B cell (primary cell): ENCODE data around the gene GCA. TPM values are rescaled to one million over a fixed set of nuclear protein-coding genes. Genes with fewer than 3 reads are reported as not detected.
A peak's percentile ranks its signal among the peaks of the same experiment; 100 is the strongest.

Experiments
- ATAC-seq: fragments of 200-7000 bp; cut with Tn5 transposase; one replicate; pipeline ENCODE4 v1.10.0; 2021; ENCODE audit warnings: low read depth, mild to moderate bottlenecking, moderate number of reproducible peaks, moderate library complexity
- CTCF ChIA-PET: fragments of 350-600 bp; sonication (Branson Sonifier 250); formaldehyde crosslinking; loops from one replicate; lab custom pipeline; 2021; ENCODE audit warnings: antibody characterized with exemption, inconsistent platforms; lab: Charles Lee
- POLR2A ChIA-PET: fragments of 350-600 bp; sonication (Branson Sonifier 250); formaldehyde crosslinking; loops from one replicate; lab custom pipeline; 2021; ENCODE audit warnings: antibody characterized with exemption; lab: Charles Lee
- DNase-seq: peaks from one replicate; pipeline ENCODE4 v3.0.0; 2013
- H2AFZ ChIP-seq: 2 replicates; pipeline ENCODE4 v1.6.1; 2012; ENCODE audit warnings: mild to moderate bottlenecking, low read depth, low read length; ENCODE audit not compliant: insufficient read depth, poor library complexity, severe bottlenecking
- H3K27ac ChIP-seq, 2 donors: 1 replicate in 1 of 2; 2 replicates in 1 of 2; pipeline ENCODE4 v1.5.1; 2012 to 2013; ENCODE audit warnings: low read length in 2 of 2, mild to moderate bottlenecking in 2 of 2, moderate library complexity in 1 of 2
- H3K27me3 ChIP-seq, 4 experiments: fragments of 200-600 bp in 1 of 4; sonication (generic) in 1 of 4; replicated peaks in 1 of 4; 1 replicate in 2 of 4; 2 replicates in 2 of 4; pipeline versions ENCODE4 v1.6.1 to v1.7.0; 2013 to 2016; ENCODE audit warnings: low read length in 3 of 4, mild to moderate bottlenecking in 2 of 4, mixed read lengths in 1 of 4, moderate library complexity in 1 of 4; ENCODE audit not compliant: insufficient read depth in 4 of 4, control insufficient read depth in 3 of 4; ENCODE audit errors: control extremely low read depth in 1 of 4
- H3K36me3 ChIP-seq, 2 experiments: replicated peaks in 1 of 2; 1 replicate in 1 of 2; 2 replicates in 1 of 2; pipeline versions ENCODE4 v1.6.1 to v1.7.1; 2013; ENCODE audit warnings: low read length in 1 of 2; ENCODE audit not compliant: insufficient read depth in 2 of 2, control insufficient read depth in 1 of 2; ENCODE audit errors: control extremely low read depth in 1 of 2, extremely low read depth in 1 of 2
- H3K4me1 ChIP-seq, 2 donors: fragments of 200-600 bp in 1 of 2; sonication (generic) in 1 of 2; 1 replicate in 1 of 2; 2 replicates in 1 of 2; pipeline versions ENCODE4 v1.5.1 to v1.6.1; 2013 to 2017; ENCODE audit warnings: low read length in 2 of 2; ENCODE audit not compliant: control insufficient read depth in 2 of 2, insufficient read depth in 2 of 2
- H3K4me2 ChIP-seq: replicated peaks from 2 replicates; pipeline ENCODE3; 2012; ENCODE audit warnings: mild to moderate bottlenecking, low read depth, low read length; ENCODE audit not compliant: poor library complexity, severe bottlenecking
- H3K4me3 ChIP-seq, 5 experiments: fragments of 200-600 bp in 1 of 5; sonication (generic) in 1 of 5; 1 replicate in 3 of 5; 2 replicates in 2 of 5; pipeline versions ENCODE4 v1.5.1 to v1.7.0; 2011 to 2016; ENCODE audit warnings: low read length in 4 of 5, mild to moderate bottlenecking in 4 of 5, low read depth in 2 of 5, control low read depth in 1 of 5, moderate library complexity in 1 of 5; ENCODE audit not compliant: insufficient read depth in 1 of 5; ENCODE audit errors: control extremely low read depth in 1 of 5, extremely low read depth in 1 of 5
- H3K79me2 ChIP-seq: fragments of 200-600 bp; sonication (generic); one replicate; pipeline ENCODE4 v1.6.0; 2016; ENCODE audit warnings: low read length; ENCODE audit not compliant: control insufficient read depth, insufficient read depth
- H3K9ac ChIP-seq: fragments of 200-600 bp; sonication (generic); 2 replicates; pipeline ENCODE4 v1.6.1; 2017; ENCODE audit warnings: mild to moderate bottlenecking, low read length, moderate library complexity
- H3K9me3 ChIP-seq, 3 donors: one replicate each; pipeline versions ENCODE4 v1.6.1 to v1.7.1; 2013; ENCODE audit warnings: low read length in 2 of 3; ENCODE audit not compliant: control insufficient read depth in 2 of 3, insufficient read depth in 1 of 3; ENCODE audit errors: control extremely low read depth in 1 of 3
- H4K20me1 ChIP-seq: 2 replicates; pipeline ENCODE4 v1.6.0; 2012; ENCODE audit warnings: mild to moderate bottlenecking, low read length; ENCODE audit not compliant: insufficient read depth, control insufficient read depth, poor library complexity, severe bottlenecking
- H3K27ac Mint-ChIP-seq: one replicate; pipeline ENCODE4 v1.8.0; 2021; ENCODE audit warnings: mixed read lengths
- H3K27me3 Mint-ChIP-seq: one replicate; pipeline ENCODE4 v1.8.0; 2021; ENCODE audit warnings: mixed read lengths
- H3K4me1 Mint-ChIP-seq: one replicate; pipeline ENCODE4 v1.8.0; 2021; ENCODE audit warnings: mixed read lengths
- H3K4me3 Mint-ChIP-seq: one replicate; pipeline ENCODE4 v1.8.0; 2021; ENCODE audit warnings: mixed read lengths
- H3K9me3 Mint-ChIP-seq: one replicate; pipeline ENCODE4 v1.8.0; 2022; ENCODE audit warnings: mixed read lengths; ENCODE audit not compliant: insufficient read depth
- EZH2 ChIP-seq: IDR thresholded peaks from 2 replicates; pipeline ENCODE4 v1.6.1; 2012; ENCODE audit warnings: borderline replicate concordance, low read depth, mild to moderate bottlenecking, moderate library complexity, low read length; ENCODE audit not compliant: insufficient read depth, poor library complexity, severe bottlenecking
- WGBS: methylation state at CpG from one replicate; pipeline ENCODE4 v1.1.5; 2013; ENCODE audit warnings: missing lambda C conversion rate; ENCODE audit not compliant: insufficient coverage; 5-methylcytosine and 5-hydroxymethylcytosine counted together
- intact Hi-C: fragments of 100-400 bp; cut with micrococcal nuclease; formaldehyde crosslinking; loops from one replicate; pipeline ENCODE4 v1.10.0; 2022
- polyA plus RNA-seq: library from polyadenylated mRNA; depleted of rRNA; stranded (reverse); fragments of >200 nt; gene quantifications from 2 replicates; pipeline ENCODE4 v1.2.3, GENCODE V29; 2012
- total RNA-seq, 2 donors: library from RNA; stranded (reverse); fragments of 120-200 nt in 1 of 2; gene quantifications; 1 replicate in 1 of 2; 2 replicates in 1 of 2; pipeline versions ENCODE4 v1.2.3 to v1.2.4, GENCODE V29; 2013 to 2022
- TF ChIP-seq, protein P1 (sequence below): fragments of 200-600 bp; IDR thresholded peaks from one replicate; pipeline ENCODE4 v1.8.0; 2022; ENCODE audit warnings: antibody characterized with exemption, mild to moderate bottlenecking

The GCA gene
- total and polyA plus RNA-seq, 2 donors (not counting 1 experiment from before 2014, with no cell fraction given), result 17.9 to 33.0 TPM

DNA sequence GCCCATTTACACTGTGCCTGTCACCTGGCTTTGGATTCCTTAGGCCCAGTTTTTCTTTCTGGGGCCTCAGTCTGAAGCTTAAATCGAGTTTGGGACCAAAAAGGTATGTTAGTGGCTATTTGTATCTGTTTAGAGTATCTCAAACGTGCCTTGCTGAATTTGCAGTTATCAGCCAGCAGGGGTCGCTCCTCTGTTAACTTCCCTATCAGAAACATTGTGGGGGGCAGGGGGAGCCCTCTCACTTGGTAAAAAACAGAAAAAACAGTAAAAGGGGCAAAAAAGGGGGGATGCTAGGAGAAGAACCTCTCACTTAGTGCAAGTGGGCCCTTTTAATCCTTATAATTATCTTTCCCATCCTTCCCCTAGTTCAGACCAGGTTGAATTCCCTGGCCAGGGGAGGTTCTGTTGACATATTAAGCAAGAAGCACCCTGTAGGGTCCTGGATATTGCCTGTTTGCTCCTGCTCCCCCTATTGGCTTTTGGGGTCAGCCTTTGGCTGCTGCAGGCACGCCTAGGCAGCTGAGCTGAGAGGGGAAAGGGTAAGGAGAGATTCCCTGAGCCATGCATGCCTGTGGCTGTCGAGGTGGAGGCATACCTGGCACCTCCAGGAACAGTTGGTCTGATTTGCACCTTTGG is 16.7 kb upstream of the GCA start:
- Histone ChIP-seq H3K36me3 (no peaks in the 10 kb centered on the region), H3K4me2 (peak overlapping the region; percentile 4), H3K79me2 (peaks cover 31% of the 10 kb centered on the region), H4K20me1 (no peaks in the 10 kb centered on the region), H3K4me1 (peaks cover 0 to 19% of the 10 kb centered on the region in 2 donors), H3K4me3 (no peak overlapping the region), H3K27me3 (no peaks in the 10 kb centered on the region), H2AFZ (no peak overlapping the region), H3K27ac (no peak overlapping the region), H3K9me3 (peaks cover 0 to 10% (median 0%) of the 10 kb centered on the region in 3 donors), H3K9ac (no peak overlapping the region)
- ChIA-PET POLR2A (no interaction called here), CTCF (interaction anchor here (1.3 to 4.2 kb wide), 2 partner anchors 8 kb away, joined by 3 to 17 read pairs; partner anchors contain the start of gene IFIH1)
- no peak for ATAC-seq
- 93% methylated on average over 2 of the region's 5 CpGs for WGBS
- Mint-ChIP-seq H3K27me3 (no peaks in the 10 kb centered on the region), H3K27ac (no peak overlapping the region), H3K4me3 (no peak overlapping the region), H3K9me3 (no peaks in the 10 kb centered on the region), H3K4me1 (peaks cover 4% of the 10 kb centered on the region)
- TF ChIP-seq, protein P1, sequence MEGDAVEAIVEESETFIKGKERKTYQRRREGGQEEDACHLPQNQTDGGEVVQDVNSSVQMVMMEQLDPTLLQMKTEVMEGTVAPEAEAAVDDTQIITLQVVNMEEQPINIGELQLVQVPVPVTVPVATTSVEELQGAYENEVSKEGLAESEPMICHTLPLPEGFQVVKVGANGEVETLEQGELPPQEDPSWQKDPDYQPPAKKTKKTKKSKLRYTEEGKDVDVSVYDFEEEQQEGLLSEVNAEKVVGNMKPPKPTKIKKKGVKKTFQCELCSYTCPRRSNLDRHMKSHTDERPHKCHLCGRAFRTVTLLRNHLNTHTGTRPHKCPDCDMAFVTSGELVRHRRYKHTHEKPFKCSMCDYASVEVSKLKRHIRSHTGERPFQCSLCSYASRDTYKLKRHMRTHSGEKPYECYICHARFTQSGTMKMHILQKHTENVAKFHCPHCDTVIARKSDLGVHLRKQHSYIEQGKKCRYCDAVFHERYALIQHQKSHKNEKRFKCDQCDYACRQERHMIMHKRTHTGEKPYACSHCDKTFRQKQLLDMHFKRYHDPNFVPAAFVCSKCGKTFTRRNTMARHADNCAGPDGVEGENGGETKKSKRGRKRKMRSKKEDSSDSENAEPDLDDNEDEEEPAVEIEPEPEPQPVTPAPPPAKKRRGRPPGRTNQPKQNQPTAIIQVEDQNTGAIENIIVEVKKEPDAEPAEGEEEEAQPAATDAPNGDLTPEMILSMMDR, result peak; percentile 63
- no peak for TF ChIP-seq EZH2
- intact Hi-C loops, result no loop called here
- peak; percentile 49 for DNase-seq

DNA sequence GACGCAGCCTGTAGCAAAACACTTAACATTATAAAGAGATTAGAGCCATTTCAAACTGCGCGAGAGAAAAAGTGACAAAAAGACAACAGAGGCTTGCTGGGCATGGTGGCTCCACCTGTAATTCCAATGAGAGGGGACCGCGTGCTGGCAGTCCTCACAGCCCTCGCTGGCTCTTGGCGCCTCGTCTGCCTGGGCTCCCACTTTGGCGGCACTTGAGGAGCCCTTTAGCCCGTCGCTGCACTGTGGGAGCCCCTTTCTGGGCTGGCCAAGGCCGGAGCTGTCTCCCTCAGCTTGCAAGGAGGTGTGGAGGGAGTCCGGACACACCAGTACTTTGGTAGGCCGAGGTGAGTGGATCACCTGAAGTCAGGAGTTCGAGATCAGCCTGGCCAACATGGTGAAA is 16.1 kb upstream of the GCA start:
- Histone ChIP-seq H3K4me1 (peaks cover 0 to 19% of the 10 kb centered on the region in 2 donors), H3K36me3 (no peaks in the 10 kb centered on the region), H3K27ac (peak overlapping the region in 1 of 2 donors; percentile 30), H3K9ac (no peak overlapping the region), H4K20me1 (no peaks in the 10 kb centered on the region), H3K9me3 (peaks cover 0 to 10% (median 0%) of the 10 kb centered on the region in 3 donors), H2AFZ (no peak overlapping the region), H3K4me3 (no peak overlapping the region), H3K79me2 (peaks cover 31% of the 10 kb centered on the region), H3K4me2 (peak overlapping the region; percentile 55), H3K27me3 (no peaks in the 10 kb centered on the region)
- peaks cover 4% of the 10 kb centered on the region for H3K4me1 Mint-ChIP-seq
- intact Hi-C loops, result no loop called here
- H3K27me3 Mint-ChIP-seq, result no peaks in the 10 kb centered on the region
- DNase-seq, result no peak
- WGBS, result over 99% methylated on average over 13 of the region's 15 CpGs
- TF ChIP-seq EZH2, result no peak
- TF ChIP-seq, protein P1, result no peak
- ChIA-PET CTCF (interaction anchor here (1.4 to 4.2 kb wide), 3 partner anchors 9 to 24 kb away, joined by 7 to 17 read pairs (median 10); partner anchors contain the start of genes GCA and IFIH1), POLR2A (interaction anchor here (0.5 to 1.5 kb wide), 2 partner anchors 9 to 14 kb away, joined by 3 read pairs; no protein-coding TSS in a partner anchor)
- ATAC-seq, result no peak
- H3K9me3 Mint-ChIP-seq, result no peaks in the 10 kb centered on the region
- H3K4me3 Mint-ChIP-seq, result no peak overlapping the region
- no peak overlapping the region for H3K27ac Mint-ChIP-seq
